NCI-H1417 (cell line): Measurements from ENCODE around the gene OSGEP.
A peak's percentile ranks its signal among the peaks of the same experiment; 100 is the strongest.

Experiments
- DNase-seq, 3 experiments: peaks; one replicate each; lab custom pipeline; 2025; lab: John Stamatoyannopoulos, UW

The OSGEP gene

DNA sequence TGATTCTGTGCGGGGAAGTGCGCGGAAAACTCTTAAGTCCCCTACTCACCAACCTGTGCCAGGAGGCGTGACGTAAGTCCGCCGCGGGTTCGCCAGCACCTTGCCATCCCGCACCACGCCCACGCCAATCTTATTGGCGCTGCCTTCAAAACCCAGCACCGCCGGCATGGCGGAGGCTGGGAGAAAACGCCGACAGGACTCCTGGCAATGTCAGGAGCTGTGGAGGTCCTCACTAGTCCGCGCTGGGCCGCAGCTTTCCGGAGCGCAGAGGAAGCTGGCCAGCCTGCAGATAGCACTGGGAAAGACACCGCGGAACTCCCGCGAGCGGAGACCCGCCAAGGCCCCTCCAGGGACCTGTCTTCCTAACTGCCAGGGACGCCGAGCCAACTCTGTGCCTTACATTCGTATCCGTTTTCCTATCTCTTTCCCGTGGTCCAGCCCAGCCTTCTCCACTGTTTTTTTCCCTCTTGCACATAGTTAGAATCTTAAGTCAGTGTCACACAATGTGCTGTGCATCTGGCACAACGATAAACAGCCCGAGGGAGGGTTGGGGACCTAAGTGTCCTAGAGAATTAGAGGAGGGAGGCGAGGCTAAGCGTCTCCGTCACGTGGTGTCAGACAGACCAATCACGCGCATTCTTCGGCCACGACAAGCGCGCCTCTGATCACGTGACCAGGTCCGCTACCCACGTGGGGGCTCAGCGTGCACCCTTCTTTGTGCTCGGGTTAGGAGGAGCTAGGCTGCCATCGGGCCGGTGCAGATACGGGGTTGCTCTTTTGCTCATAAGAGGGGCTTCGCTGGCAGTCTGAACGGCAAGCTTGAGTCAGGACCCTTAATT lies at the start of gene OSGEP, which contains the start of gene APEX1:
OSGEP (minus strand) TSS at position 297 of the 839 bp plus-strand sequence; CDS start at position 168, 129 bp downstream.
APEX1 (plus strand) TSS at position 711 of the 839 bp plus-strand sequence. CDS start 420 bp downstream, outside the sequence.
- DNase-seq: peak; percentile 99 to 100 (median 100)

- no peak for DNase-seq
Observed at GRCh38 chr14:20503898-20504297, 49.3 kb upstream of the OSGEP start.

GRCh38 chr14:20501346-20501745 lies 46.7 kb upstream of the OSGEP start:
- no peak for DNase-seq

GRCh38 chr14:20499881-20500280 lies 45.3 kb upstream of the OSGEP start:
- DNase-seq: no peak

DNA sequence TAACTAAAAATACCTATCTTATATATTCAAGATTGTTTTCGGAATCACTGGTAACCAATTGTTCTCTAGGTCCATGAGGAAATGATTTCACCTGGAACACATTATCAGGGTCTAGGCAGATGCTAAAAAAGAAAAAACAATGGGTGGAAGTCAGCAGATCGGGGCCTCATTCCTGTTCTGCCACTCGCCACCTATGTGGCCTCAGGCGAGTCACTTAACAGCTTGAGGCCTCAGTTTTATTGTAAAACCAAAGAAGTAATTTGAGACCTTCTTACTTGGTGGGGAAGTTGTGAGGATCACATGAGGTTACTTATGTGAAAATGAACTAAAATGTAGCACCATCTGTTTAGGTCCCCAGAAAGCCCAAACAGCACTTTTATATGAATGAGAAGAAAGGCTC lies 44.5 kb upstream of the OSGEP start:
- peak in 1 of 3 experiments; percentile 10 for DNase-seq

DNA sequence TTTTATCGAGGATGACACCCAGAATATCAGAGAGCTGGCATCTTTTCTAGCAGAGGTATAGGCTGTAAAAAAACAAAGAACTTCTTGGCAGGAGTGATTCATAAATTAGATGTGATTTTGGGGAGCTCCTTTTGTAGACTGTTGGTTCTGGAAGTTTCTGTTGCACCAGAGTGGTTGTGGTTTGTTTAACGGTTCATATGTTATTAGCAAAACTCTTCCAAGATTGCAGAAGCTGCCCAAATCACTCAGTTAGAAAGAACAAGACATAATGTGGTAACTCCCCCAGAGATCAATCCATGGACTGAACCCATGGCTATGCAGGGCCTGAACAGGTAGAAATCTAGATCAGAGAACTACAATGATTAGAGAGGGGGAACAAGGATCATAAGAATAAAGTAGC lies 44.0 kb upstream of the OSGEP start:
- DNase-seq: no peak

DNA sequence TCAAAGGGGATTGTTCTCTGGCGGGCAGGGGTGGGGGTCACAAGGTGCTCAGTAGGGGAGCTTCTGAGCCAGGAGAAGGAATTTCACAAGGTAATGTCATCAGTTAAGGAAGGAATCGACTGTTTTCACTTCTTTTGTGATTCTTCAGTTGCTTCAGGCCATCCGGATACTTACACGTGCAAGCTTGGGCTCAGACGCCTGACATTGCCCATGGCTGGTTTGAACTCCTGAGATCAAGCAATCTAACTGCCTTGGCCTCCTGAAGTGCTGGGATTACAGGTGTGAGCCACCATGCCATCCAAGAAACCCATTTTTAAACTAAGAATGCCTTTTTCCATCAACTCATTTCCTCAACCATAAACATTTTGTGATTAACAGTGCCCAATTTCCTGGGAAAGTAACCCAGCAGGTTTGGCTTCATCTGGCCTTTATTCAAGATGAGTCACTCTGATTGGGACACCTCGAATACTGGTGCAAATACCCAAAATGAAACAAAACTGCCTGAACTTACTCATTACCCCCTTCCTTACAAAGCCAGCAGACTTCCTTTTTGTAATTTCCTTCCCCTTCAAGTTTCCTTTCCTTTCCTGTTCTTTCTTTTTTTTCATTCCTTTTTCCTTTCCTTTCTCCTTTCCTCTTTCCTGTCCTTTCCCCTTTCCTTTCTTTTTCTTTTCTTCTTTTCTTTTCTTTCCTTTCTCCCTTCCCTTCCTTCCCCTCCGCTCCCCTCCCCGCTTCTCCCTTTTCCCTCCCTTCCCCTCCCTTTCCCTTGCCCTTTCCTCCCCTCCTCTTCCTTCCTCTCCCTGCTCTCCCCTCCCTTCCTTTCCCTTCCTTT lies 40.5 kb upstream of the OSGEP start:
- DNase-seq: no peak

GRCh38 chr14:20493634-20494033 lies 39.0 kb upstream of the OSGEP start:
- no peak for DNase-seq

GRCh38 chr14:20492486-20492885 lies 37.9 kb upstream of the OSGEP start:
- DNase-seq: no peak

DNA sequence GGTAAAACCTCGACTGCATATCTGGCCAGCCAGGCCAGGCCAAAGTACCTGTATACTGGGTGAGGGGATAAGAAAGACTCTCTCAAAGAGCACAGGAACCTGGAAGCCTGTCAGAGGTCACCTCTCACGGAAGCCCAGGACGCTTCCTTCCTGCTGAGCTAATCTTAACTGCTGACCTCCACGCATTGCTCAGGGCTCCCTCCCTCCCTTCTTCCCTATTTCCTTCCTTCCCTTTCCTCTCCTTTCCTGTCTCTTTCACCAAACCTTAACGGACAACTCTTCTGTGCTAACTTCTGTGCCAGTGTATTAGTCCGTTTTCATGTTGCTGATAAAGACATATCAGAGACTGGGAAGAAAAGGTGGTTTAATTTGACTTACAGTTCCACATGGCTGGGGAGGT lies 36.0 kb upstream of the OSGEP start:
- no peak for DNase-seq

GRCh38 chr14:20489093-20489994 lies 34.7 kb upstream of the OSGEP start:
- no peak for DNase-seq

DNA sequence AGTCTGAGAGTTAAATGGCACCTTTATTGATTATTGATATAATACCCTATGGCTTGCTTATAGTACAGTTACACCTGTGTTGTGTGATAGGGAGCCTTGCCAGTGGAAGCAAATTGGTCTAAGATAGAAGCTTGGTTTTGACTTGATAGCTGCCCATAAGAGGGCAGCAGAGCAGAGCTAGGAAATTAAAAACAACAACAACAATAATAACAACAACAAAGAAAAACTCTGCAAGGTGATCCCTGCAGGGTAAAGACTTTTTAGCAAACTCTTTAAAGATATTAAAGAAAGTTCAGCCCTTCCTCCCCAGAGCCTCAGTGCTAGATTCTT lies 32.7 kb upstream of the OSGEP start:
- no peak for DNase-seq

- DNase-seq: no peak
Observed at GRCh38 chr14:20486684-20487395, 32.2 kb upstream of the OSGEP start.

DNA sequence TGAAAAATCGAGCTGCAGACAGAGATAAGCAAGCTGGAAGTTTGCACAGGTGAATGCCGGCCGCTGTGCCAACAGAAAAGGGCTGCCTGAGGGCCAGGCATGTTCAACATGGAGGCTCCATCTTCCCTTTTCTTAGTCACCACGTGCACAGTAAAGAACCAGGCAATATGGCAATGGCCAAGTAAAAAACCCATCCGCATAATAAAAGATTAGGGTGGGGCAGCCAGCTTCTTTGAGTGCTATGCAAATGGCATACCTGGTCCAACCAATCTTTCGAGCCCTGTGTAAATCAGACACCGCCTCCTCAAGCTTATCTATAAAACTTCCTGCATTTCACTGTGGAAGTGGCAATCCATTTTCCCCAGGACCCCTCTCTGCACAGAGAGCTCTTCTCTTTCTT lies 31.3 kb upstream of the OSGEP start:
- no peak for DNase-seq

- DNase-seq: no peak
Observed at GRCh38 chr14:20482382-20482781, 27.8 kb upstream of the OSGEP start.

DNA sequence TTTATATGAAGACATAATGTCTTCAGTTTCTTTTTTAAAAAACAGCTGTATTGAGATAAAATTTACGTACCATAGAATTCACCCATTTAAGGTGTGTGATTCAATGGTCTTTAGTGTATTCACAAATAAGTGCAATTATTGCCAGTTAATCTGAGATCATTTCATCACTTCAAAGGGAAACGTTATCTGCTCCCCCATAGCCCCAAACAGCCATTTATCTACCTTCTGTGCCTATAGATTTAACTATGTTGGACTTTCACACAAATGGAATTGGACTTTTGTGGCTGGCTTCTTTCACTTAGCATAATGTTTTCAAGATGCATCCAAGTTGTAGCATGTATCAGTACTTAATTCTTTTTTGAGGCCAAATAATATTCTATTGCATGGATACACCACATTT lies 24.3 kb upstream of the OSGEP start:
- DNase-seq: no peak

DNA sequence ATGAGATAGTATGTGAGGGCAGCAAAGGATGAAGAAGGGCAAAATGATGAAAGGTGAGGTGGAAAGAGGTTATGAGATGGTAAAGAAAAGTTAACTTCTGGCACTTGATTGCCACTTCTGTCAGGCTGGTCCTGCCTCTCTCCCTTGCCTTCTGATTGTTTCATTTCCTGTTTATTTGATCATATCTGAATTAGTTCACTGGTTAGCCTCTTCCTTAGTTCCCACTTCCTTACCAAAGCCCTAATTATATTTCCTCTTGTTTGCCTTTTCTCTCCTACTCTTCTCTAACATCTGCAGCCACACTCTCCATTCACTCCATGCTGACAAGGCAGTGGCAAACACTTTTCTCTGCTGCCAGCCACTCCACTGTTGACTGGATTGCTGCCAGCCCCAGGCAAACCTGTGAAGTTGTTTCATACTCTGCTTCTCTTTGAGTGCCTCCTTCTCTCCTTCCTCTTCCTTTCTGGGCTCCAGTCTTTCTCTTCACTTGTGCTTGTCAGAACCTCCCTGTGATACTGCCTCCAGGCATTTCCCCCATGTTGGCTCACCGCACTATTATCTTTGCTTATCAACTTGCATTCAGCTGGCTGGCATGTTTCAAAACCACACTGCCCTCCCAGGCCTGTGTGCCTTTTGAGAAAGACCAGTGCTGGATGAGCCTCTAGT lies 22.7 kb upstream of the OSGEP start:
- DNase-seq: no peak

GRCh38 chr14:20476776-20477175 lies 22.2 kb upstream of the OSGEP start:
- no peak for DNase-seq

GRCh38 chr14:20472536-20473169 lies 18.0 kb upstream of the OSGEP start:
- DNase-seq: no peak

- DNase-seq: peak in 2 of 3 experiments; percentile 56 to 66
Observed at GRCh38 chr14:20470603-20470901, 15.9 kb upstream of the OSGEP start.
